ENCODE measurements around the gene DLGAP4.

DNA sequence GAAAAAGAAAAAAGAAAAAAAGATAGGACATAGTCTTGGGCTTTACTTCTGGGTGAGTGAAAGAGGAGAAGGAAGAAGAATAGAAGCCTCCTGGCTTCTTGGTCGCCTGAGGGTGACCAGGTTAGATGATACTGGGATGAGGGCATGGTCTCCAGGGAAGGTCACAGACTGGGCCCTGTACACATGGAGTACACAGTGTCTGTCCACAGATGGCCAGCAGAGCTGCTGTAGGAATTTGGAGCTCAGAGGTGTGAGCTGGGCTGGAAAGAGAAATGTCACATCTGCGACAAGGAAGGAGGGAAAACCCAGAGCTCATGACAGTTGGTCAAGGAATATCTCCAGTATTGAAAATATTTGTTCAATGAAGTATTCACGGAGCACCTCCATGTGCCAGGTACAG lies 56.1 kb downstream of the DLGAP4 start:
- TF ChIP-seq EZH2 (IDR thresholded peaks at IDR 0.05; ENCODE audit: insufficient read depth, poor library complexity, severe bottlenecking) (no peak), EZH2phosphoT487 (IDR thresholded peaks at IDR 0.05; ENCODE audit: insufficient read depth, low read depth) (no peak)
